Activated CD8-positive, alpha-beta T cell treated with anti-CD3 and anti-CD28 coated beads for 36 hours (primary cell): ENCODE data around the gene PPARG. TPM values are rescaled to one million over a fixed set of nuclear protein-coding genes. Genes with fewer than 3 reads are reported as not detected.

Experiments used
- ATAC-seq: fragments of 200-7000 bp; cut with Tn5 transposase; one replicate; pipeline ENCODE4 v1.10.0; 2021; ENCODE audit warnings: mild to moderate bottlenecking, moderate library complexity
- CTCF ChIA-PET: fragments of 350-600 bp; sonication (Branson Sonifier 250); formaldehyde crosslinking; loops from one replicate; lab custom pipeline; 2021; ENCODE audit warnings: antibody characterized with exemption; lab: Charles Lee
- POLR2A ChIA-PET: fragments of 350-600 bp; sonication (Branson Sonifier 250); formaldehyde crosslinking; loops from one replicate; lab custom pipeline; 2021; ENCODE audit warnings: antibody characterized with exemption; lab: Charles Lee
- DNase-seq: peaks from one replicate; pipeline ENCODE4 v3.0.0-alpha.2; 2020
- H3K27ac Mint-ChIP-seq: one replicate; pipeline ENCODE4 v1.8.0; 2021; ENCODE audit warnings: mild to moderate bottlenecking, mixed read lengths
- H3K27me3 Mint-ChIP-seq: one replicate; pipeline ENCODE4 v1.8.0; 2021; ENCODE audit warnings: mixed read lengths
- H3K36me3 Mint-ChIP-seq: one replicate; pipeline ENCODE4 v1.8.0; 2021; ENCODE audit warnings: low read depth, mixed read lengths
- H3K4me1 Mint-ChIP-seq: one replicate; pipeline ENCODE4 v1.8.0; 2021; ENCODE audit warnings: low read depth, mixed read lengths
- H3K4me3 Mint-ChIP-seq: one replicate; pipeline ENCODE4 v1.8.0; 2021; ENCODE audit warnings: mild to moderate bottlenecking, moderate library complexity, mixed read lengths
- H3K9me3 Mint-ChIP-seq: one replicate; pipeline ENCODE4 v1.8.0; 2021; ENCODE audit warnings: mixed read lengths
- CTCF ChIP-seq: fragments of 200-600 bp; IDR thresholded peaks from one replicate; pipeline ENCODE4 v1.8.0; 2022; ENCODE audit warnings: antibody characterized with exemption, mild to moderate bottlenecking
- intact Hi-C: fragments of 100-400 bp; cut with micrococcal nuclease; formaldehyde crosslinking; loops from one replicate; pipeline ENCODE4 v1.10.0; 2022
- total RNA-seq, 2 experiments: library from RNA; stranded (reverse); gene quantifications; one replicate each; pipeline ENCODE4 v1.2.3, GENCODE V29; 2021

The PPARG gene
- total RNA-seq, 2 experiments from 2014 or later = 0.41 to 0.63 TPM

GRCh38 chr3:12316729-12317351, 28.0 kb downstream of the PPARG start:
- TF ChIP-seq CTCF = no peak
- ATAC-seq (no peak), DNase-seq (no peak)
- Mint-ChIP-seq H3K9me3 (no peaks in the 10 kb centered on the region), H3K36me3 (no peaks in the 10 kb centered on the region), H3K4me3 (no peak overlapping the region), H3K27me3 (peaks cover 11% of the 10 kb centered on the region), H3K27ac (no peak overlapping the region), H3K4me1 (peaks cover 5% of the 10 kb centered on the region)
- CTCF ChIA-PET = no interaction called here
- intact Hi-C loops = no loop called here
- POLR2A ChIA-PET = no interaction called here

GRCh38 chr3:12317914-12318313, 29.0 kb downstream of the PPARG start:
- ATAC-seq (no peak), DNase-seq (no peak)
- no peak for TF ChIP-seq CTCF
- ChIA-PET CTCF (no interaction called here), POLR2A (no interaction called here)
- intact Hi-C loops = no loop called here
- Mint-ChIP-seq H3K4me3 (no peak overlapping the region), H3K27me3 (peaks cover 15% of the 10 kb centered on the region), H3K9me3 (no peaks in the 10 kb centered on the region), H3K27ac (no peak overlapping the region), H3K36me3 (no peaks in the 10 kb centered on the region), H3K4me1 (peaks cover 3% of the 10 kb centered on the region)

GRCh38 chr3:12318758-12319621, 30.1 kb downstream of the PPARG start:
- DNase-seq = no peak
- H3K4me3 Mint-ChIP-seq = no peak overlapping the region
- no peak overlapping the region for H3K27ac Mint-ChIP-seq
- no peaks in the 10 kb centered on the region for H3K9me3 Mint-ChIP-seq
- no peak for ATAC-seq
- H3K4me1 Mint-ChIP-seq = peaks cover 3% of the 10 kb centered on the region
- ChIA-PET CTCF (interaction anchor here (0.7 kb wide), 1 partner anchor 152 kb away, joined by 3 read pairs; no protein-coding TSS in a partner anchor), POLR2A (interaction anchor here (0.6 kb wide), 1 partner anchor 416 kb away, joined by 3 read pairs; no protein-coding TSS in a partner anchor)
- H3K27me3 Mint-ChIP-seq = peaks cover 22% of the 10 kb centered on the region
- intact Hi-C loops = no loop called here
- no peak for TF ChIP-seq CTCF
- H3K36me3 Mint-ChIP-seq = no peaks in the 10 kb centered on the region

GRCh38 chr3:12321015-12321414, 32.1 kb downstream of the PPARG start:
- Mint-ChIP-seq H3K4me3 (no peak overlapping the region), H3K4me1 (peaks cover 4% of the 10 kb centered on the region), H3K27me3 (peaks cover 15% of the 10 kb centered on the region), H3K36me3 (no peaks in the 10 kb centered on the region), H3K27ac (no peak overlapping the region), H3K9me3 (no peaks in the 10 kb centered on the region)
- ChIA-PET POLR2A (no interaction called here), CTCF (interaction anchor here (1.0 kb wide), 1 partner anchor 8 kb away, joined by 3 read pairs; no protein-coding TSS in a partner anchor)
- intact Hi-C loops = no loop called here
- ATAC-seq (no peak), DNase-seq (no peak)
- no peak for TF ChIP-seq CTCF

GRCh38 chr3:12323237-12323636, 34.4 kb downstream of the PPARG start:
- DNase-seq (no peak), ATAC-seq (no peak)
- no peaks in the 10 kb centered on the region for H3K36me3 Mint-ChIP-seq
- H3K27me3 Mint-ChIP-seq = peaks cover 15% of the 10 kb centered on the region
- CTCF ChIA-PET = interaction anchor here (0.7 kb wide), 1 partner anchor 76 kb away, joined by 3 read pairs; no protein-coding TSS in a partner anchor
- no peak overlapping the region for H3K27ac Mint-ChIP-seq
- no peak overlapping the region for H3K4me3 Mint-ChIP-seq
- POLR2A ChIA-PET = interaction anchor here (0.6 kb wide), 1 partner anchor 362 kb away, joined by 5 read pairs; no protein-coding TSS in a partner anchor
- intact Hi-C loops = no loop called here
- H3K4me1 Mint-ChIP-seq = peaks cover 6% of the 10 kb centered on the region
- no peaks in the 10 kb centered on the region for H3K9me3 Mint-ChIP-seq
- TF ChIP-seq CTCF = no peak
